GM18505 (cell line): ENCODE measurements around the gene RAMACL.

ENCODE experiments used
- ATAC-seq: cut with Tn5 transposase; IDR thresholded peaks from one replicate; pipeline ENCODE4 v1.9.1; 2021; ENCODE audit not compliant: unreplicated experiment
- POLR2A ChIP-seq: IDR thresholded peaks from 4 replicates; pipeline ENCODE4 v1.6.1; 2011; ENCODE audit warnings: borderline replicate concordance; ENCODE audit not compliant: insufficient read depth, insufficient read length; ENCODE audit errors: extremely low read depth

The RAMACL gene

DNA sequence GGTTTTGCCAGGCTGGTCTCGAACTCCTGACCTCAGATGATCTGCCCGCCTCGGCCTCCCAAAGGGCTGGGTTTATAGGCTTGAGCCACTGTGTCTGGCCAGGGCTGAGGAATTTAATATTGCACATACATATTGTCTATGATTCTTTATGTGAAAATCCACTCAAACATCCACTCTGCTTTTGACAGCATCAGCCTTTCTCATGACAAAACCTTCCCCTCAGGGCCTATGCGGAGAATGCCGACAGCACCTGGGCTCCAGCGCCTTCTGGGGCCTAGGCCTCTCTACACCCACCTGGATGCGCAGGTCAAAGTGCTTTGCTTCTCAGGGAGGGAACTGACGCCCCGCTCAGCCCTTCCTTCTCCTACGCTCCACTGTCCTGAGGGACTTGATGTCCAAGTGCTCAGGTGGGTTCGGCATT is 5.4 kb downstream of the RAMACL start:
- no peak for ATAC-seq
- no peak for TF ChIP-seq POLR2A

DNA sequence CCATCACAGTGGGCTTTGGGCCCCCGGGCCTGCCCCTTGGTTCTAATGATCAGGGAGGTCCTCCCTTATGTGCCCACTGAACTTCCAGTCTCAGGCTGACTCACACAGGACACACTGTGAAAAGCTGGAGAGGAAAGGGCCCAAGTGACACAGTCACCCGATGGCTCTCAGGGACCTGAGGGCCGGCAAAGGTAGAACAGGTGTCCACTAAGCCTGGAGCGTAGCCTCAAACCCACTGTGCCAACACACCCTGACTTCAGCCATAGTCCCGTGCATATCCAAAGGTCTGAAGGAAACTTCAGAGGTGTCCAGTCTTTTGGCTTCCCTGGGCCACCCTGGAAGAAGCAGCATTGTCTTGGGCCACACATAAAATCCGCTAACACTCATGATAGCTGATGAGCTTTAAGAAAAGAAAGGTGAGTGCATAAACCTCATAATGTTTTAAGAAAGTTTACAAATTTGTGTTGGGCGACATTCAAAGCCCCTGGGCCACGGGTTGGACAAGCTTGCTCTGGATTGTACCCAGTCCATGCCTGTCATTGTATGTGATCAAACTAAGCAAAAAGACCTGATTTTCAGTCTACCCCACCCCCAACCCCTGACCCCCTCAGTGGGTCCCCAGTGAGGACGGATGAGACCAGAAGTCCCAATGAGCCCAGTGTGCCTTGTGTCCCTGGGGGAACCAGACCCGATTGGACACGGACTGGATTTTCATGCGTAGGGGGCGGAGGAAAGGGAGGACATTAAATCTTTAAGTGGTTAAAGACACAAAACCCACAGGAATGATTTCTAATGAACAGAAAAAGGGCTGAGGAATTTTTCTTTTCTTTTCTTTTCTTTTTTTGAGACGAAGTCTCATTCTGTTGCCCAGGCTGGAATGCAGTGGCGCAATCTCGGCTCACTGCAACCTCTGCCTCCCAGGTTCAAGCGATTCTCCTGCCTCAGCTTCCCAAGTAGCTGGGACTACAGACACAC is 6.1 kb downstream of the RAMACL start:
- ATAC-seq: no peak

DNA sequence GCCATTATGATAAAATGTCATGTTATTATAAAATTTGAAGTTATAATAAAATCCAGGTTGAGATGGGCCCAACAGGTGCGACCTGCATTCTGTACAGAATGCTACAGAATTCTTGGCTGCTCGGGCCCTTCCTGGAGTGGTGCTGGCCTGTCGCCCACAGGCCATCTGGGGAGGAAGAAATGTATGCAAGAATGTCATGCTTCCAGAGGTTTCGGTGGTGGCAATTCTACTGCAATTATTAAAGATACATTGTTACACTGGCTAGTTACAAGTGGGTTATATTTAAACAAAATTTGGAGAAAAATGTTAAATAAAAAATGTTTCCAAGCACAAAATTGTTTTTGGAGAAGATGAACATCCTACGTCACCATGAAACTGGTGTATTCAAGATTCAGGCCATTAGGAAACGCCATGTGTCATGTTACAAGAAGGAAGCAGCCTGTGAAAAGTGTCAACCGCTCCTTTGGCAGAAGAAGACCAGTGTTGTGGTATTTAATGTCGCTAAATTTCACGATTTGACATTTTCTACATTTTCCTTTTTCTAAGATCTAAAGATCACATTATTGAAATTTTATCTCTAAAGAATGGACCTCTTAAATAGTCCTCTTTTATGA is 7.1 kb downstream of the RAMACL start:
- ATAC-seq: no peak
- TF ChIP-seq POLR2A: no peak

More for the DNA sequence above, 6.1 kb downstream of the RAMACL start:
- no peak for TF ChIP-seq POLR2A

DNA sequence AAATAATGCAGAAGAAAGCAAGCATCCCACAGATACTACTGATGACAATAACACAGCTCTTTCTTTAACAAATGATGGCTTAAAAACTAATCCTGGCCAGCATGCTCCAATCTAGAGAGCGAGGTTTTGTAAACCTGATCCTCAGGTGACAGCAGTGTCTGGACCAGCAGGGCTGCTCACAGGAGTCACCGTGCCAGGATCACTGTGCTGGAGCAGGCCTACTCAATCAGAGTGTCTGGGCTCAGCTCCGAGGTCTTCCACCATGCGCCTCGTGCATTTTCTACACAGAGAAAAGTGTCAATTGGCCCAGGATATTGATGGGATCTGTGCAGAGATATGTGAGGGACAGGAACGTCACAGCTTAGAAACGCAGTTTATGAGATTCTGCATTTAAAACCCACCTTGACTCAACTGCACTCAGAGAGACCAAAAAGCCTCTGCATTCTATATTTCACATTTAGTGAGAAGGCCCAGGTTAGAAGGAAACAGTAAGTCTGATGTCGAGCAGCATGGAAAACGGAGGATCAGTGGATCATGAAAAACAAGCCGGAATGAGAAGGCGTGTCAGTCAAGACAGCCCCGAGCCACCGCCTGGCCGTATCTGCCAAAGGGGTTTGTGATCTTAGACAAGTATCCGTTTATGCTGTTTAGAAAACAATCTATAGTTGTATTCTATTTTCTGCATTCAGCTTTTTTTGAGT is 7.8 kb downstream of the RAMACL start:
- ATAC-seq: no peak
- no peak for TF ChIP-seq POLR2A

DNA sequence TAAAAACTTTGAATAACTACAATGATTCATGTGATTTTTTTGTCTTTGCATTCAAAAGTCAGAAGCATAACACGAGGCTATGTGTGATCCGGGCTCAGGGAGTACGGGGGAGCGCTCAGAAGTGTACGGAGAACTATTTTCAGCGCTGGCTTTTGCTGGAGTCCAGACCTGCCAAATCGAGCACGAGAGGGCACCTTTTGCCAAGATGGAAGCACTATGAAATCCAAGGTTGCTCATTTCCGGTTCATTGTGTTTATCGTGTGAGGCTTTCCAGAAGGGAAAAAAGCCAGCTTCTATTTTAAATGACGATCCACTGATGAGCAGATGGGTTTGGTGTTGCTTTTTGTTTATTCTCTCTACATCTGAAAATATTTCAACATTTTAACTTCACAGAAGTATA is 11.3 kb downstream of the RAMACL start:
- no peak for ATAC-seq
- TF ChIP-seq POLR2A: no peak

DNA sequence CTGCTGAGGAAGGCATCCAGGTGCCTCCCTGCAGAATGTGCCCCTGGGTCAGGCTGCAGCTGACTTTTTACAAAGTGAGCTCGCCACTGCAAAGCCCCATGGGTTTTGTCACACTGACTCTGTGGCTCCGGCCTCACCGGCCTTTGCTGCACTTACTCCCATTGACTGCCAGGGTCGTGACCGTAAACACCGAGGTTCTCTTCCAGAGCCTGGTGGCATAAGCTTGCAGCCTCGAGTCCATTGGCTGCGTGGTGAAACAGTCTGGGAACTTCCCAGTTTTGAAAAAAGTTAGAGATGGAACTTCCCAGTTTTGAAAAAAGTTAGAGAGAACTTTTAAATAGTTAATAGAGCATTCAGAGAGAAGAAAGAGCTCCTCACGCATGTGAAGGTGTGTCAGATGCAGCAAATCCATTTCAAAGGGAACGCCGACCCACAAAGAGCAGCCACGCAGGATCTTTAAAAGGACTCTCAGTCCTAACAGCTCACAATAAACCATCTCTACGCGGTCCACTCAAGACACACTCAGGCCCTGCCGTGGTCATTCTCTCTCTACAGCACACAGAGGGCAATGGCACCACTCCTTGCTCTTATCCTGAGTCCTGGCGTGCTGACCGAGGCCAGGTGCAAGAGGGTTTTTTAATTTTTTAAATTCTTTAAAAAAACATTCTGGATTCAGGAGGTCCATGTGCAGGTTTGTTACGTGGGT is 12.8 kb downstream of the RAMACL start:
- no peak for ATAC-seq
- TF ChIP-seq POLR2A: no peak

DNA sequence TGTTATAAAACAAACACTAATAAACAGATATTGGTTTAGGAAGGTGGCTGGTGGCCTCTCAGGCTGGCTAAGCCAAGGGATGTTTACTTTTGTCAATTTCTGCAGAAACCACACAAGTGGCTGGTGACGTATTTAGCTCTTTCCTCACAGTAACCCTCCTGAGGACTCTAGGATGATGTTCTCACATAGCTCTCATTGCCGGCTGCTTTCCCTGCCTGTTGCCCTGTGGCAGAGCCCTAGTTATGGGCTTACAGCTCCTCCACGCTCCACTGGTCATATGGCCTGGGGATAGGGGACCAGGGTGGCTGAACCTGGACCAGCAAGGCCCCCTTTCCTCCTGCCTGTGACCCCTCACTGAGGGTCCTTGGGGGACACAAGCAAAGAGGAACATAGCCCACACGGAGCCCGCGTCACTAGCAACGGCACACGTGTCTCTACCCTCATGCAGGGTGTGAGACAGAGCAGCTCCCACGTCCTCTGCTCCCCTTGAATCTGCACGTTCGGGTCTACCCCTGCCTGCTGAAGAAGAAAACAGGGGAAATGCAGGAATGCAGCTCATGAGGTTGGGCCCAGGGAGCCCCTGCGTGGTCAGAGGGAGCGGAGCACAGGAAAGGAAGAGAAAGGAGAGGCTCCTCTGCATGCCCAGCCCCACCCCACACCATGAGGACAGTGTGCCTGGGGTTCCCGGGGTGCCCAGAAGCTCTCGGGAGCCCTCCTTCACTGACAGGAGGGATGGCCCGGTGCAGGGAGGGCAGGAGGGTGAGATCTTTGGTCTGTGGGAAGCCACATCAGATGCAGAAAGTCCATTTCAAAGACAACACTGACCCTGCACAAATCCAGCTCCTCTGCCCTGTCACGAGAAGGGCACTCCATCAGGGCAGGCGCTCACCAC is 13.9 kb downstream of the RAMACL start:
- TF ChIP-seq POLR2A: no peak
- no peak for ATAC-seq

DNA sequence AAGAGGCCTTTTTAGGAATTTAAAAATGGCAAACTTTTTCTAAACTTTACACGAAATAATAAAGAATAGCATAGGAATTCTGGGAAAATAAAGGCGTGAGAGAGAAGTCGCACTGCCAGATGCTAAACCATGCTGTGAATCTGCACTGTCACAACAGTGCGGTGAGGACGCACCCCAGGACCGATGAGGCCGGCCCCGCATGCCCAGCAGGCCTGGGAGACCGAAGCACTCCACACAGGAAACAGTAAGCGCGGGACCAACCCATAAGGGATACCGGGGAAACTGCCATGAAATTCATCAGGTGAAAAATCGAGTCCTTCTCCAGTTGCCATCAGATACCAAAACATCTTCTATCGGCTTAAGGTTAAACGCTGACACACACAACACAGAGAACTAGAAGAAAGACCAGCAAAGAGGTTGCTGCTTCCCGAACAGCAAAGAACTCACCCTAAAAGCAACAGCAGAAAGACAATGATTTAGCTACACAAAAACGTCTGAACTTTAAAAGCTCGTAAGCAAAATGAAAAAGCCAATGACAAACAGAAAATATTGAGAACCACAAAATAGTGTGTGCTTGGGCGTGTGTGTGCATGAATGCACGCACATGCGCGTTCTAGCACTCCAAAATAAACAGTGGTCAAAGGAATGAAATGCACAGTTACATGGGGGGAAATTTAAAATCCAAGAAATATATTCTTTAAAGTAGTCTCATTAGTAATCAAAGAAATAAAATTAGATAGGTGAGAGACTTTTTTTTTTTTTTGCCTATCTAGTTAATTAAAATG is 15.4 kb downstream of the RAMACL start:
- no peak for ATAC-seq
- no peak for TF ChIP-seq POLR2A

DNA sequence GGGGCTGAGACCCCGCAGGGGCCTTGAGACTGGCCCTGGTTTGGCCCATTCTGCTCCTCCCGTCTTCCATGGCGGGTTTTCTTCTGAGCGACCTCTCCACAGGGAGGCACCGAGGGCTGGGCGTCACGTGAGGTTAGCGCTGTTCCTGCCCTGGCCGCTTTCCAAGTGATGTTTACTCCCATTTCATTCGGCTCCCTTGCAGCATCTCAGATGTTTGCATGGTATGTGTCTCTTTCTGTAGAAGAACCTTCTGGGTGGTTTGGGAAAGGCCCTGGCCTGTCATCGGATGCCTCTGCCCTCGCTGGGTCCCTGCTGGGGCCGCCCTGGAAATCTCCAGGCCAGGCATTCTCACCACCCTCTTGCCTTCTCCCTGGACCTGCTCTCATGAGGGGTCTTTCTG is 17.3 kb downstream of the RAMACL start:
- ATAC-seq: no peak
- no peak for TF ChIP-seq POLR2A

DNA sequence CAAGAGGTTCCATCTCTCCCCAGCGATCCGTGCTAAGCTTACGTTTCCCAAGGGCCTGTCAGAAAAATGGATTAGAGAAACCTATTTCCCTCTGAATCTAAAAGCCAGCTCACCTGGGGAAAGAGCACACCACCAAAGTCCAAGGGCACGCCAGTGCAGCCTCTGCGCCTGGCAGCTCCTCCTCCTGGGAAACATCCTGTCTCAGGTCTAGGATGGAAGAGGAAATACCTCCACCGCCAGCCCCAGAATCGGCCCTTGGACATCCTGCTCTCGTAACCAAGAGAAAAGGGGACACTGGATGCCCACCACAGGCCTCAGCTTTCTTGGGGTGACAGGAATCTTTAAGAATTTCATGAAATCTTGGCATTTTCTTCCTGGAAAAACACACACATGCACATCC is 18.7 kb downstream of the RAMACL start:
- no peak for TF ChIP-seq POLR2A
- no peak for ATAC-seq

DNA sequence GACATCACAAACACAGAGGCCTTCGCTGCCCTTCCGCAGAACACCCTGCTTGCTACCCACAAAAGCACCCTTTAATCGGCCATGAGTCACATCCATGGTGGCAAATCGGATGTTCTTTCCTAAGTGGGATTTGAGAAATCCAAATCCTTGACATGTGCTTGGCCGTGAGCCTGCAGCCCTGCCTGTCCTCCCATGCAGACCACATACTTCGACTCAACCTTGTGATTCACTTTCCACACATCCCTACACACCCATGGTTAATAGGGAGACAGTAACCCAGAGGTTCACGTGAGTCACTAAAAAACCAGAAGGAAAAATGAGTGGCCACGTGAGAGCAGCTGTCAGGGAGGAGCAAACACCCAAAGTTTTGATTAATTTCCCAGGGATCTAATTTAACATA is 19.4 kb downstream of the RAMACL start:
- ATAC-seq: no peak
- TF ChIP-seq POLR2A: no peak
